ENCODE data around the gene DIABLO.
"Not testable (repeated sequence)": the region's sequence is repeated elsewhere in the genome, so short reads cannot be mapped to it uniquely, and the experiment has no call there.

The DIABLO gene

GRCh38 chr12:122190842-122191668 is 34.8 kb downstream of the DIABLO start:
- peak; percentile 51 to 77 (median 59) for DNase-seq (ENCODE audit: low read depth in 2 of 3, low spot score in 1 of 3)

GRCh38 chr12:122189626-122190475 is 36.0 kb downstream of the DIABLO start:
- no peak for DNase-seq (ENCODE audit: low read depth in 2 of 3, low spot score in 1 of 3)

- no peak for DNase-seq (ENCODE audit: low read depth in 2 of 3, low spot score in 1 of 3)
These were observed 38.4 kb downstream of the DIABLO start for GRCh38 chr12:122187466-122187865.

- no peak for DNase-seq (ENCODE audit: low read depth in 2 of 3, low spot score in 1 of 3)
These were observed 40.3 kb downstream of the DIABLO start for GRCh38 chr12:122185494-122186082.

GRCh38 chr12:122185079-122185478 is 40.8 kb downstream of the DIABLO start:
- no peak for DNase-seq (ENCODE audit: low read depth in 2 of 3, low spot score in 1 of 3)

GRCh38 chr12:122184517-122184916 is 41.3 kb downstream of the DIABLO start:
- DNase-seq (ENCODE audit: low read depth in 2 of 3, low spot score in 1 of 3), result no peak

GRCh38 chr12:122183588-122183940 is 42.3 kb downstream of the DIABLO start:
- DNase-seq (ENCODE audit: low read depth in 2 of 3, low spot score in 1 of 3), result no peak

- no peak for DNase-seq (ENCODE audit: low read depth in 2 of 3, low spot score in 1 of 3)
These were observed 42.8 kb downstream of the DIABLO start, which contains the start of gene LRRC43 for GRCh38 chr12:122182887-122183587. Gene LRRC43, plus strand, starts transcription at chr12:122183123. Its CDS starts 22 bp downstream, at chr12:122183145.

GRCh38 chr12:122176473-122176872 is 49.4 kb downstream of the DIABLO start:
- not testable (repeated sequence) for DNase-seq (ENCODE audit: low read depth in 2 of 3, low spot score in 1 of 3)

GRCh38 chr12:122174155-122174845 is 51.6 kb downstream of the DIABLO start, which contains the start of gene IL31:
Gene IL31, minus strand, starts transcription at chr12:122174221. Its CDS starts 49 bp downstream, at chr12:122174172.
- DNase-seq (ENCODE audit: low read depth in 2 of 3, low spot score in 1 of 3), result no peak

- DNase-seq (ENCODE audit: low read depth in 2 of 3, low spot score in 1 of 3), result no peak
These were observed 53.5 kb downstream of the DIABLO start for GRCh38 chr12:122172262-122172939.

GRCh38 chr12:122171399-122171798 is 54.5 kb downstream of the DIABLO start:
- DNase-seq (ENCODE audit: low read depth in 2 of 3, low spot score in 1 of 3), result no peak

- DNase-seq (ENCODE audit: low read depth in 2 of 3, low spot score in 1 of 3), result no peak
These were observed 57.4 kb downstream of the DIABLO start for GRCh38 chr12:122168492-122168891.

- no peak for DNase-seq (ENCODE audit: low read depth in 2 of 3, low spot score in 1 of 3)
These were observed 58.4 kb downstream of the DIABLO start for GRCh38 chr12:122167356-122167925.

- peak in 2 of 3 donors; percentile 30 to 64 for DNase-seq (ENCODE audit: low read depth in 2 of 3, low spot score in 1 of 3)
These were observed 59.2 kb downstream of the DIABLO start for GRCh38 chr12:122166422-122167349.

- DNase-seq (ENCODE audit: low read depth in 2 of 3, low spot score in 1 of 3), result no peak
These were observed 62.9 kb downstream of the DIABLO start for GRCh38 chr12:122162976-122163375.

- DNase-seq (ENCODE audit: low read depth in 2 of 3, low spot score in 1 of 3), result no peak
These were observed 64.2 kb downstream of the DIABLO start for GRCh38 chr12:122161682-122162081.

GRCh38 chr12:122160761-122161160 is 65.1 kb downstream of the DIABLO start:
- DNase-seq (ENCODE audit: low read depth in 2 of 3, low spot score in 1 of 3), result no peak

Measured in stimulated activated CD4-positive, alpha-beta T cell treated with anti-CD3 and anti-CD28 coated beads, Interleukin-12 subunit alpha, Interleukin-12 subunit beta, amount 100 ng/mL, for 48 hours (primary cell).